HG02623 (cell line): Measurements from ENCODE around the gene PIK3C3.
"Not testable (repeated sequence)": the region's sequence is repeated elsewhere in the genome, so short reads cannot be mapped to it uniquely, and the experiment has no call there.

ENCODE experiments used
- ATAC-seq: cut with Tn5 transposase; IDR thresholded peaks from one replicate; pipeline ENCODE4 v1.9.1; 2021; ENCODE audit warnings: moderate library complexity; ENCODE audit not compliant: unreplicated experiment

PIK3C3 gene

DNA sequence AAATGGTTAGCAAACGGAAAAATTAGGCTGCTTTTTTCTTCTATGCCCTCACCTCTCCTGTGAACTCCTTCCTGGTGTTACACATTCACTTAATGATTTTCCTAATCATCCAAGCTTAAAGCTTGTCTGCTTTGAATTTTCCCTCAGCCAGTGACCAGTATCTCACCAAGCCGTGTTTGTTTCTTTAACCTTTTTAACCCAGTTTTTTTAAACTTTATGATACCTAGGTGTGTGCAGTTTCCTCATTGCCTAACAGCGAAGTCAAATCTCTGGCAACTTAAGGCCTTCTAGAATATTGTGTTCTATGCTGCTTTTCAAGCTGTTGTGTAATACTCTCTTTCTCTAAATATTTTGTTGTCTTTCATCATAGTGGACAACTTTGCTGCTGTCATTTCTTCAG is 113.0 kb downstream of the PIK3C3 start:
- no peak for ATAC-seq

GRCh38 chr18:42069036-42069435 is 114.0 kb downstream of the PIK3C3 start:
- no peak for ATAC-seq

- no peak for ATAC-seq
Observed at GRCh38 chr18:42072407-42072806, 117.4 kb downstream of the PIK3C3 start.

GRCh38 chr18:42074704-42075103 is 119.7 kb downstream of the PIK3C3 start:
- no peak for ATAC-seq

- ATAC-seq, result no peak
Observed at GRCh38 chr18:42078711-42079110, 123.7 kb downstream of the PIK3C3 start.

DNA sequence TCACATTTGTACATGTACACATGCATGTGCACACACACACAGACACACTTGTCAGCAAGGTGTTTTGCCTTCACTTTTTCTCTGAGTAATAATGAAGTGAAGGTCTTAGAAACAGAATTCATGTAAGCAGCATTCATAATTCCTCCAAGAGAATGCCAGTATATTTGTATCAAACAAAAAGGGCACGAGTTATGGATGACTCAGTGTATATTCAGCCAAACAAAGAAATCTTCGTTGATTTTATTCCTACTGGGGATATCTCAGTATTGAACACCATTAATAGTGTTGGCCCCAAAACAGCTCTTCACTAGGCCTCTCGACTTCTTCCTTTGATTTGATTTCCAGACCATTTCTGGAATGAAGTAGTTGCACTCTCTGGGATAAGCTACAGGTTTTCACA is 125.3 kb downstream of the PIK3C3 start:
- ATAC-seq, result no peak

GRCh38 chr18:42082415-42083234 is 127.6 kb downstream of the PIK3C3 start:
- ATAC-seq, result no peak

DNA sequence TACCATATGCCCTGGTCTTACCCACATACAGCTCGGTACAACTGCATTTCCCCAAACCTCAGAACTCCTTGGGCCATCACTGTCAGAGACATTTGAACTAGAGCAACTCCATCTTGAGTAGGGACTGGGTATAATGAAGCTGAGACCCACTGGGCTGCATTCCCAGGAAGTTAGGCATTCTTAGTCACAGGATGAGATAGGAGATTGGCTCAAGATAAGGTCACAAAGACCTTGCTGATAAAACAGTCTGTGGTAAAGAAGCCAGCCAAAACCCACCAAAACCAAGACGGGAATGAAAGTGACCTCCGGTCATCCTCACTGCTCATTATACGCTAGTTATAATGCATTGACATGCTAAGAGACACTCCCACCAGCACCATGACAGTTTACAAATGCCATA is 131.3 kb downstream of the PIK3C3 start:
- ATAC-seq, result no peak

GRCh38 chr18:42087235-42087634 is 132.2 kb downstream of the PIK3C3 start:
- ATAC-seq, result no peak

- no peak for ATAC-seq
Observed at GRCh38 chr18:42087876-42088275, 132.8 kb downstream of the PIK3C3 start.

DNA sequence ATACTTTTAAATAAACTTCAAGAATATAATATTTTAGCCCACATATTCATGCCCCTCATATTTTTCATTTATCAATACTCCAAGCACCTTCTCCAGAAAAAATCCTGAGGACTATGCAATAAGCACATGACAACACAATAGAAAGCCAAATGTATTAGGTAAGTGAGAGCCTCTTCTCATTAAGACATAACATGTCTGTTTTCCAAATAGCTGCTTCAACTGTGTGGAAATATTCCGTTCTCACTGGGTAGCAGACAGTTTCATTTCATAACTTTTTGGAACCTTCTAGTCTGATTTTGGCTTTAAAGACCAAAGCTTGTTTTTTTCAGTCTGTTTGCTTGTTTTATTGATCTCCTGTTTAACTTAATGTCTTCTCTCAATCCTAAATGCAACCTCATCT is 137.8 kb downstream of the PIK3C3 start:
- ATAC-seq, result no peak

DNA sequence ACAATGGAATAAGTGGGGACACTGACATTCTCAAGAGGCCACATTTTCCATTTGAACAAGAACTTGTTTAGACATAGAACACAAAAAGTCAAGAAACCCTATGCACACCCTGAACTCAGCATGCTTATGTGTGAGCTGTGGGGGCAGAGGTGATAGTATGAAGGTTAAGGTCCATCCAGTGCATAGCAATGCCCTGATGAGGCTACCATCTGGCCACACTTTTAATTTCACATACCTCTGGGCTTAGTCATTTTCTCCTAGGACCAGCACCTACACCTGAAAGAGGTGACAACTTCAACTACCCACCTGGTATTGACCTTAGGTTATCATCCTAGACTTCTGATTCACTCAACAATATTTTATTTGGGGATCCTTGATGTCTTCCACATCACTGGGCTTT is 139.8 kb downstream of the PIK3C3 start:
- ATAC-seq, result no peak

DNA sequence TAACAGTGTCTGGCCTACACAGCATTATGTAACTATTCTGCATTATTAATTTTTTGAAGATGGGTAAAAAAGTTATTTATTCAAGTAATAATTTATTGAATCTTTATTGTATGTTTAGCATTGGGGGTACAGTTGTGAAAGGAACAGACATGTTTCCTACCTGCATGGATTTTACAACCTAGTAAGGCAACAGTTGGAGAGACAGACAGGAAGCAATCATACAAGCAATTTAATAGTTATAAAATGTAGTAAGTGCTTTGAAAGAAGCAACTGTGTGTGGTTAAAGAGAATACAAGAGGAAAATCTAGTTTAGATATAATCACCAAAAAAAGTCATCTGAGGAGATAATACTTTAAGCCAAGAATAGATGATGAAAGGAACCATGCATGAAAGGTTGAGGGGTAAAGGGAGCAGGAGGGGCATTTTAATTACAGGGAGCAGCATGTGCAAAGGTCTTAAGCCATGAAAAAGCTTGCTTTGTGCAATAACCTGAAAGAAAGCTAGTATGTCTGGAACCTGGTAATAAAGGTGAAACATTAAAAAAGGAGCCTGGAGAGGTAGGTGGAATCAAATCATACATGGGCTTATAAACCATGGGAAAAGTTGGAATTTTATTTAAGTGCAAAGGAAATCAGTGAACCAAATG is 140.8 kb downstream of the PIK3C3 start:
- ATAC-seq, result no peak

- no peak for ATAC-seq
Observed at GRCh38 chr18:42100248-42100647, 145.2 kb downstream of the PIK3C3 start.

DNA sequence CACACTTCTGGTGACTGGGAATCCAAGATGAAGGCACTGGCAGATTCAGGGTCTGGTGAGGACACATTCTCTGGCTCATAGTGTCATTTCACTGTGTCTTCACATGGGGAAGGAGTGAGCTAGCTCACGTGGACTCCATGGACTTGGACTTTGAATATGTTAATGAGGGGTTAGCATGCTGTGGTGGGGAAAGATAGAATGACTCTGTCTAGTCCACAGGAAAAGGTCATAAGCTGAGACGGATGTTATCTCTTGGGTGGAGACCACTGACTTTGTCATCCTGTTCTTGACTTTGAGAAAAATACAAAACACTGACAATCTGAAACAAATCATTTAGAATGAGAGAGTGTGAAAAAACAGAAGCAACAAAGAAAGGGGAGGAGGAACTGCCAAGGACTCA is 145.9 kb downstream of the PIK3C3 start:
- ATAC-seq, result no peak

GRCh38 chr18:42105394-42105793 is 150.4 kb downstream of the PIK3C3 start:
- ATAC-seq, result no peak

- no peak for ATAC-seq
Observed at GRCh38 chr18:42106784-42107183, 151.8 kb downstream of the PIK3C3 start.

GRCh38 chr18:42107287-42107686 is 152.3 kb downstream of the PIK3C3 start:
- no peak for ATAC-seq

DNA sequence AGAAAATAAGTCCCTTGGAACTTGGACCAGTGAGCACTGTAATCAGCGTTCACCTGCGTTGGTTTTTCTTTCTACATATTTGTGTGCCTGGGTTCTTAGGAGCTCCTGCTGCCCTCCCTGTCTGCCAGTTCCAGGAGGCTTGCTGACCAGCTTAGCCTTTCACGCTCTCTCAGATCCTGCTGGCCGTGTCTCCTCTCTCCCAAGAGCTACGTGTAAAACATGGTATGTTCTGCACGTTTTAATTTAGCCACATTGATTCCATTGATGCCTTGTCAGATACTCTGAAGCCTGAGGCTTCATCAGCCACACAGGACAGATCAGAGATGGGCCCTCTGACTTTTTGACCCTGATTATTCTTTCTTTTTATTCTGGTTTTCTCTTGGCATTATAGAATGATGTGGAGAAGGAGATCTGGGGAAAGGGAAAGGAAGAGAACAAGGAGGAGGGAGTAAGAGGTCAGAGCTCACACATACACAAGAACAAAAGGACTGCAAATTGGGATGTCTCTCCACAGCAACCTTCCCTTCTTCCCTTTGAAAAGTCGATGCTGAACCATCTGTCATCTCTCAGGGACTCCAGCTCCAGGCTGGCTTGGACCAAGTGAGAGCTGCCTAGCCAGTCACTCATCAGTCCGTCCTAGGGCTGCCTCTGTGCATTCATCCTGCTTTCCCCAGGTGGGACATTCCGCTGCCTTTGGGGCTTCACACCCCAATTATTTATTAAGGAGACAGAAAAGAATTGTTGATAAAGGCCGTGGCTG is 152.8 kb downstream of the PIK3C3 start:
- no peak for ATAC-seq

- not testable (repeated sequence) for ATAC-seq
Observed at GRCh38 chr18:42112147-42112546, 157.1 kb downstream of the PIK3C3 start.

DNA sequence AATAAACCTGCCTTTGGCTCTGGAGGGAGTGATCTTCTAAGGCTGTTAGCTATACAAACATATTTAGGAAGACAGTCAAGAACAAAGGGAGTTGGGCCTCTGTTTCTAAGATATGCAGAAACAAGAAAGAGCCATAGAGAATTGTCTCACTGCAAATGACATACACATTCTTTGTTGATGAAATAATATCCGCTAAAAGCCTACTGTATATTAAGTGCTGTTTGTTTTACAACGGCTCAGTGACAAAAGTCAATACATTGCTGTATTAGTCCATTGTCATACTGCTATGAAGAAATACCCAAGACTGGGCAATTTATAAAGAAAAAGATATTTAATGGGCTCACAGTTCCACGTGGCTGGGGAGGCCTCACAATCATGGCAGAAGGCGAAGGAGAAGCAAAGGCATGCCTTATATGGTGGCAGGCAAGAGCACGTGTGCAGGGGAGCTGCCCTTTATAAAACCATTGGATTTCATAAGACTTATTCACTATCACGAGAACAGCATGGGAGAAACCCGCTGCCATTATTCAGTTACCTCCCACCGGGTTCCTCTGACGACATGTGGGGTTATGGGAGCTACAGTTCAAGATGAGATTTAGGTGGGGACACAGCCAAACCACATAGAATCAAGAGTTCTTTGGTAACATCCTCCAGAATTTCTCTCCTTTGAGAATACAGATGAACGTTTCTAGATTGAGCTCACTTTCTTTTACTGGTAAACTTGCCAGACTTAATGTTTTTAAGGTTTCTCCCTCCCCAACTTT is 157.8 kb downstream of the PIK3C3 start:
- ATAC-seq, result no peak
